ENCODE data around the gene BIN2.

BIN2 gene

GRCh38 chr12:51253276-51253675, 70.7 kb downstream of the BIN2 start:
- H3K36me3 ChIP-seq (ENCODE audit: control insufficient read depth, insufficient read depth, low read length), result no peaks in the 10 kb centered on the region

GRCh38 chr12:51247523-51248206, 76.3 kb downstream of the BIN2 start:
- H3K36me3 ChIP-seq (ENCODE audit: control insufficient read depth, insufficient read depth, low read length), result peaks cover 21% of the 10 kb centered on the region
- H3K27me3 ChIP-seq (ENCODE audit: control insufficient read depth, insufficient read depth, low read length), result no peaks in the 10 kb centered on the region
- no peak overlapping the region for H3K4me3 ChIP-seq (ENCODE audit: low read depth, low read length)
- no peaks in the 10 kb centered on the region for H3K9me3 ChIP-seq (ENCODE audit: control insufficient read depth, insufficient read depth, low read depth, low read length)
- H3K4me1 ChIP-seq (ENCODE audit: control insufficient read depth, insufficient read depth, low read length), result peaks cover 28% of the 10 kb centered on the region
- H3K9ac ChIP-seq (ENCODE audit: low read length), result no peak overlapping the region
- H3K27ac ChIP-seq (ENCODE audit: low read depth, low read length), result 0 out of 2 replicates have a peak overlapping the region, but pooled peaks have one; percentile 15

More at GRCh38 chr12:51253276-51253675, 70.7 kb downstream of the BIN2 start:
- H3K9ac ChIP-seq (ENCODE audit: low read length), result no peak overlapping the region
- no peak overlapping the region for H3K4me3 ChIP-seq (ENCODE audit: low read depth, low read length)
- peaks cover 8% of the 10 kb centered on the region for H3K4me1 ChIP-seq (ENCODE audit: control insufficient read depth, insufficient read depth, low read length)
- H3K27me3 ChIP-seq (ENCODE audit: control insufficient read depth, insufficient read depth, low read length), result no peaks in the 10 kb centered on the region
- no peaks in the 10 kb centered on the region for H3K9me3 ChIP-seq (ENCODE audit: control insufficient read depth, insufficient read depth, low read depth, low read length)
- H3K27ac ChIP-seq (ENCODE audit: low read depth, low read length), result no peak overlapping the region

DNA sequence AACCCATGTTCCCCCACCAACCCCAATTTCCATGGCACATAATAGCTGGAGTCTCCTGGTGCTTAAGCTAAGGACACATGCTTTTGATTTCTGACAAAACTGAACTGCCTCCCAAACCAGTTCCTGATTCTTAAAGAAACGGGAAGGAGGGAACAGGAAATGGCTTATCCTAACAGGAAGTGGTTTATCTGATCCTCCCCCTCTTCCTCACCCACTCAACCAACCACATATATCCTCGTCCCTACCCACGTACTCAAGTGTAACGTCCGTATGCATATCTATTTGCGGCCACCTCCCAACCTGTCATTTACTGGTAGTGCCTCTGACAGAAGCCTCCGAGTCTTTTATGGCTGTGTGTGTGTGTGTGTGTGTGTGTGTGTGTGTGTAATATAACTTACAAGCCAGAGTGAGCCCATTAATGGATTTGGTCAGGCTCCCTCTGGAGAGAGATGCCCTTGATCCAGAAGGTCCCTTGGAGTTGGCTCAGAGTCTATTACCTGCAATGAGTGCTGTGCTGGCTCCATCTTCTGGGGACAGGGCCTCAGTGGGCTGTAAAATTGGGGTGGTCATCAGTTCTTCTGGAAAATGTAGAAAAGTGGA, 77.6 kb downstream of the BIN2 start:
- Histone ChIP-seq H3K9ac (ENCODE audit: low read length) (no peak overlapping the region), H3K27me3 (ENCODE audit: control insufficient read depth, insufficient read depth, low read length) (no peaks in the 10 kb centered on the region), H3K27ac (ENCODE audit: low read depth, low read length) (no peak overlapping the region), H3K4me3 (ENCODE audit: low read depth, low read length) (no peak overlapping the region), H3K9me3 (ENCODE audit: control insufficient read depth, insufficient read depth, low read depth, low read length) (no peaks in the 10 kb centered on the region), H3K36me3 (ENCODE audit: control insufficient read depth, insufficient read depth, low read length) (peaks cover 32% of the 10 kb centered on the region), H3K4me1 (ENCODE audit: control insufficient read depth, insufficient read depth, low read length) (peaks cover 27% of the 10 kb centered on the region)

DNA sequence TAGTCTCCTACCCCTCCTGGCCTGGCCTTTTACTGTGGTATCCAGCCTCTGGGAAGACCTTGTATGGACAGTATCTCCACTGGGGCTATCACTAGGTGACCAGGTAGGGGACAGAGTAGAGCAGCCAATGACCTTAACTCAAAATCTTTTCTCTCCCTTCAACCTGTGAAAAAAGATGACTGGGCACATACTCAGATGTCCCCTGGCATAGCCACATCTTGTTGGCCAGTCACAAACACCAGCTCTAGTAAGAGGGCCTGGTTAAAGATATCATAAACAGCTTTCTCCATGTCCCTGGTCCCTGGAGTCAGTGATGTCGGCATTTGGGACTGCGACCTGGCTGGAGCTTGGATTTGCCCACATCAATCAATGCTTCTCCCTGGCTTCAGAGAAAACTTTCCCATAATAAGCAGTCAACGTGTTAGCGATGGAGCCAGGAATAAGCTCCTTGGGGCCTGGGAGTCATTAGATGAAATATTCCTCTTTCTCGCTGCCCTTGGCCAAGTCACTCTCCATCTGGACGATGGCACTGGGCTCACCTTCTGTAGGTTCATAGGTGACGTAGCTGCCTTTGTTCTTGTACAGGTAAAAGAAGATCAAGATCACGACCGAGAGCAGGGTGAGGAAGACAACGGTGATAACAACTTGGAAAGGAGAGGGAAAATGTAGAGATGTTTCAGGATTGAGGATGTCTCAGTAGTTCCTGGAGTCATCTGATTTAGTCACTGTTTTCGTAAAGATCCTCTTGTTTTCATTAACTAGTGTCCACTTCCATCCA, 78.3 kb downstream of the BIN2 start:
- Histone ChIP-seq H3K27ac (ENCODE audit: low read depth, low read length) (no peak overlapping the region), H3K4me1 (ENCODE audit: control insufficient read depth, insufficient read depth, low read length) (peaks cover 27% of the 10 kb centered on the region), H3K27me3 (ENCODE audit: control insufficient read depth, insufficient read depth, low read length) (no peaks in the 10 kb centered on the region), H3K36me3 (ENCODE audit: control insufficient read depth, insufficient read depth, low read length) (peaks cover 39% of the 10 kb centered on the region), H3K4me3 (ENCODE audit: low read depth, low read length) (no peak overlapping the region), H3K9me3 (ENCODE audit: control insufficient read depth, insufficient read depth, low read depth, low read length) (no peaks in the 10 kb centered on the region), H3K9ac (ENCODE audit: low read length) (no peak overlapping the region)

DNA sequence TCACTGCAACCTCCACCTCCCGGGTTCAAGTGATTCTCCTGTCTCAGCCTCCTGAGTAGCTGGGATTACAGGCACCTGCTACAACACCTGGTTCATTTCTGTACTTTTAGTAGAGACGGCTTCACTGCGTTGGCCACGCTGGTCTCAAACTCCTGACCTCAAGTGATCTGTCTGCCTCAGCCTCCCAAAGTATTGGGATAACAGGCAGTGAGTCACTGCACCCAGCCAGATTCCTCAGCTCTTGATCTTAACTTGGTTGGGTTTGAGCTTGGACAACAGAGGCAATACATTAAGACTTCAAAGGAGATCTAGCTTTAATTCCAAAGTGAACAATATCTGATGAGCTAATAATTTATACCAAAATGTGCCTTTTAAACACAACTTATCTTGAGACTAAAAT, 79.7 kb downstream of the BIN2 start:
- no peak overlapping the region for H3K27ac ChIP-seq (ENCODE audit: low read depth, low read length)
- no peak overlapping the region for H3K4me3 ChIP-seq (ENCODE audit: low read depth, low read length)
- H3K36me3 ChIP-seq (ENCODE audit: control insufficient read depth, insufficient read depth, low read length), result peaks cover 48% of the 10 kb centered on the region
- H3K9me3 ChIP-seq (ENCODE audit: control insufficient read depth, insufficient read depth, low read depth, low read length), result no peaks in the 10 kb centered on the region
- H3K4me1 ChIP-seq (ENCODE audit: control insufficient read depth, insufficient read depth, low read length), result peaks cover 27% of the 10 kb centered on the region
- no peaks in the 10 kb centered on the region for H3K27me3 ChIP-seq (ENCODE audit: control insufficient read depth, insufficient read depth, low read length)
- no peak overlapping the region for H3K9ac ChIP-seq (ENCODE audit: low read length)

- Histone ChIP-seq H3K4me1 (ENCODE audit: control insufficient read depth, insufficient read depth, low read length) (peaks cover 24% of the 10 kb centered on the region), H3K27me3 (ENCODE audit: control insufficient read depth, insufficient read depth, low read length) (no peaks in the 10 kb centered on the region), H3K36me3 (ENCODE audit: control insufficient read depth, insufficient read depth, low read length) (peaks cover 50% of the 10 kb centered on the region), H3K9ac (ENCODE audit: low read length) (no peak overlapping the region), H3K9me3 (ENCODE audit: control insufficient read depth, insufficient read depth, low read depth, low read length) (no peaks in the 10 kb centered on the region), H3K27ac (ENCODE audit: low read depth, low read length) (no peak overlapping the region), H3K4me3 (ENCODE audit: low read depth, low read length) (no peak overlapping the region)
Observed at GRCh38 chr12:51242876-51243275, 81.1 kb downstream of the BIN2 start.

- Histone ChIP-seq H3K4me1 (ENCODE audit: control insufficient read depth, insufficient read depth, low read length) (peaks cover 18% of the 10 kb centered on the region), H3K9ac (ENCODE audit: low read length) (no peak overlapping the region), H3K27ac (ENCODE audit: low read depth, low read length) (no peak overlapping the region), H3K4me3 (ENCODE audit: low read depth, low read length) (no peak overlapping the region), H3K27me3 (ENCODE audit: control insufficient read depth, insufficient read depth, low read length) (no peaks in the 10 kb centered on the region), H3K36me3 (ENCODE audit: control insufficient read depth, insufficient read depth, low read length) (peaks cover 50% of the 10 kb centered on the region), H3K9me3 (ENCODE audit: control insufficient read depth, insufficient read depth, low read depth, low read length) (no peaks in the 10 kb centered on the region)
Observed at GRCh38 chr12:51242120-51242519, 81.9 kb downstream of the BIN2 start.

- Histone ChIP-seq H3K27ac (ENCODE audit: low read depth, low read length) (no peak overlapping the region), H3K36me3 (ENCODE audit: control insufficient read depth, insufficient read depth, low read length) (peaks cover 47% of the 10 kb centered on the region), H3K4me1 (ENCODE audit: control insufficient read depth, insufficient read depth, low read length) (peaks cover 7% of the 10 kb centered on the region), H3K9me3 (ENCODE audit: control insufficient read depth, insufficient read depth, low read depth, low read length) (no peaks in the 10 kb centered on the region), H3K9ac (ENCODE audit: low read length) (no peak overlapping the region), H3K27me3 (ENCODE audit: control insufficient read depth, insufficient read depth, low read length) (no peaks in the 10 kb centered on the region), H3K4me3 (ENCODE audit: low read depth, low read length) (no peak overlapping the region)
Observed at GRCh38 chr12:51240971-51241370, 83.0 kb downstream of the BIN2 start.

- Histone ChIP-seq H3K4me1 (ENCODE audit: control insufficient read depth, insufficient read depth, low read length) (peaks cover 4% of the 10 kb centered on the region), H3K27ac (ENCODE audit: low read depth, low read length) (peak within 1 kb of the TSS; percentile 100), H3K9ac (ENCODE audit: low read length) (peak within 1 kb of the TSS; percentile 100), H3K9me3 (ENCODE audit: control insufficient read depth, insufficient read depth, low read depth, low read length) (no peaks in the 10 kb centered on the region), H3K27me3 (ENCODE audit: control insufficient read depth, insufficient read depth, low read length) (no peaks in the 10 kb centered on the region), H3K36me3 (ENCODE audit: control insufficient read depth, insufficient read depth, low read length) (peaks cover 35% of the 10 kb centered on the region), H3K4me3 (ENCODE audit: low read depth, low read length) (peak within 1 kb of the TSS; percentile 100)
Observed at GRCh38 chr12:51238510-51239334, 85.3 kb downstream of the BIN2 start, which contains the start of gene DAZAP2. TSS of gene DAZAP2 (plus strand) at chr12:51238826. CDS start at chr12:51238908, 82 bp downstream.

DNA sequence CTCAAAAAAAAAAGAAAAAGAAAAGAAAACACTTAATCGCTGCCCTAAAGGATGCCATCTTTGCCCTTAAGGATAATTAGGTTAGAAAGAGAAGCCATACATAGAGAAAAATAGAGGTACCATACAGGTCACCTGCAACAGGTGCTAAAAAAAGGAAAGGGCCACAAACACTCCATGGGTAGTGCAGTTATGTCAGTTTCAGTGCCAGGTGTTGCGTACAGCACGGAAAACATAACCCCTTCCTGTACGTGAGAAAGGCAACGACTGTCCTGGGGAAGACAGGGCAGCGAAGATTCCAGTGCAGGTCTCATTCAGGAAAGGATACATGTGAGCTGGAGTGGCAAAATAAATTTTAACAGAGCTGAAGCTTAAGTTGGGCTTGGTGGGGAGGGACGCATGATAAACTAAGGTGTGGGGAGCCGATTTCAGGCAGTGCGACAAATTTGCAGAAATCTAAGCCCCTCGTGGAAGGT, 85.9 kb downstream of the BIN2 start:
- Histone ChIP-seq H3K36me3 (ENCODE audit: control insufficient read depth, insufficient read depth, low read length) (peaks cover 33% of the 10 kb centered on the region), H3K27me3 (ENCODE audit: control insufficient read depth, insufficient read depth, low read length) (no peaks in the 10 kb centered on the region), H3K27ac (ENCODE audit: low read depth, low read length) (0 out of 2 replicates have a peak overlapping the region, but pooled peaks have one; percentile 35), H3K9ac (ENCODE audit: low read length) (peak overlapping the region; percentile 83), H3K4me1 (ENCODE audit: control insufficient read depth, insufficient read depth, low read length) (peaks cover 4% of the 10 kb centered on the region), H3K4me3 (ENCODE audit: low read depth, low read length) (peak overlapping the region; percentile 100), H3K9me3 (ENCODE audit: control insufficient read depth, insufficient read depth, low read depth, low read length) (no peaks in the 10 kb centered on the region)
